Activated gamma-delta T cell treated with Interleukin-2 at 50 U/mL for 16 hours (primary cell): ENCODE results near the gene ALK.

Experiments used
- DNase-seq: peaks from one replicate; pipeline ENCODE4 v3.0.0-alpha.2; 2020

Gene ALK

GRCh38 chr2:29629495-29629894 is 291.9 kb downstream of the ALK start:
- DNase-seq: no peak

- DNase-seq: no peak
Observed at GRCh38 chr2:29628862-29629261, 292.5 kb downstream of the ALK start.

- DNase-seq: no peak
Observed at GRCh38 chr2:29628108-29628745, 293.2 kb downstream of the ALK start.

- DNase-seq: no peak
Observed at GRCh38 chr2:29627279-29627711, 294.1 kb downstream of the ALK start.

GRCh38 chr2:29620890-29621289 is 300.5 kb downstream of the ALK start:
- no peak for DNase-seq

GRCh38 chr2:29619689-29620088 is 301.7 kb downstream of the ALK start:
- no peak for DNase-seq

GRCh38 chr2:29618024-29618423 is 303.4 kb downstream of the ALK start:
- no peak for DNase-seq

- DNase-seq: no peak
Observed at GRCh38 chr2:29617351-29617750, 304.0 kb downstream of the ALK start.

- no peak for DNase-seq
Observed at GRCh38 chr2:29616569-29616968, 304.8 kb downstream of the ALK start.

GRCh38 chr2:29615841-29616240 is 305.5 kb downstream of the ALK start:
- no peak for DNase-seq

- DNase-seq: no peak
Observed at GRCh38 chr2:29615183-29615582, 306.2 kb downstream of the ALK start.

- no peak for DNase-seq
Observed at GRCh38 chr2:29614295-29614830, 307.0 kb downstream of the ALK start.

- no peak for DNase-seq
Observed at GRCh38 chr2:29613792-29614266, 307.6 kb downstream of the ALK start.

- no peak for DNase-seq
Observed at GRCh38 chr2:29613067-29613466, 308.3 kb downstream of the ALK start.

- no peak for DNase-seq
Observed at GRCh38 chr2:29612568-29612967, 308.8 kb downstream of the ALK start.

GRCh38 chr2:29611850-29612249 is 309.5 kb downstream of the ALK start:
- no peak for DNase-seq

- DNase-seq: no peak
Observed at GRCh38 chr2:29611261-29611660, 310.1 kb downstream of the ALK start.

GRCh38 chr2:29610569-29610968 is 310.8 kb downstream of the ALK start:
- DNase-seq: no peak

GRCh38 chr2:29607038-29607420 is 314.4 kb downstream of the ALK start:
- no peak for DNase-seq

- no peak for DNase-seq
Observed at GRCh38 chr2:29606104-29607037, 315.0 kb downstream of the ALK start.

- no peak for DNase-seq
Observed at GRCh38 chr2:29603341-29603740, 318.0 kb downstream of the ALK start.

- no peak for DNase-seq
Observed at GRCh38 chr2:29601872-29602271, 319.5 kb downstream of the ALK start.

- DNase-seq: no peak
Observed at GRCh38 chr2:29601321-29601720, 320.1 kb downstream of the ALK start.

GRCh38 chr2:29599946-29600345 is 321.4 kb downstream of the ALK start:
- no peak for DNase-seq
